GM21526 (cell line): ENCODE data around the gene TOM1.
"Not testable (repeated sequence)": the region's sequence is repeated elsewhere in the genome, so short reads cannot be mapped to it uniquely, and the experiment has no call there.

Experiments
- ATAC-seq: cut with Tn5 transposase; IDR thresholded peaks from one replicate; pipeline ENCODE4 v1.9.1; 2021; ENCODE audit warnings: moderate library complexity; ENCODE audit not compliant: unreplicated experiment, low FRiP score

Gene TOM1

DNA sequence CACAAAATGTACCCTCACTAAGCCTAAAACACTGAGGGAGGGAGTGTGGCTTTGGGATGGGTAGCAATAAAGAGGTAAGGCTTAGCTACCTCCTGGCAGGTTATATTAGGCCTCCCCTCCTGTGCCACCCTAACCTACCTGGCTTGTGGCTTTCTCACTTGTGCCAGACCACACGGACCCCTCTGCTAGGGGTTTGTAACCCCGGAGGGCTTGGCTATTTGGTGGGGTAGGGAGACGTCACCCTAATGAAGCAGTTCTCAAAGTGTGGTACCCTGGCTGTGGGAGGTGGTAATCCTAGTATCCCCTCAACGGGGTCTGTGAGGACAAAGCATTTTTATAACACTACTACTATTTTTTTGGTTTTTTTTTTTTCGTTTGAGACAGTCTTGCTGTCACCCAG lies 91.2 kb downstream of the TOM1 start:
- no peak for ATAC-seq

DNA sequence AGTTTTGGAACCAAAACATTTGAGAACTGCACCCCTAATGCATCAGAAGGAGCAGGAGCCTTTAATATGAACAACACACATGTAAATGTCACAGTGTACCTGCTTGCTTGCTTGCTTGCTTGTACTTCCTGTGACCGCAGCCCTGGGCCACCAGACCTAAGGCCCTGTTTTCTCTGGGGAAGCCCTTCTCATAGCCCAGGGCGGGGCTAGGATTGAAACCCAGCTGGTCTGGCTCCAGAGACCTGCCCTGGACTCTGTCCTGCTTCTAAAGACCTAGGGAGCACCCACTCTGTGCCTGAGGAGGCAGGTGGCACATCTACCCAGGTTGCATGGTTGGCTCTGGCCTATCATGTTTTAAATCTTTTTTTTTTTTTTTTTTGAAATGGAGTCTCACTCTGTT lies 92.7 kb downstream of the TOM1 start:
- no peak for ATAC-seq

DNA sequence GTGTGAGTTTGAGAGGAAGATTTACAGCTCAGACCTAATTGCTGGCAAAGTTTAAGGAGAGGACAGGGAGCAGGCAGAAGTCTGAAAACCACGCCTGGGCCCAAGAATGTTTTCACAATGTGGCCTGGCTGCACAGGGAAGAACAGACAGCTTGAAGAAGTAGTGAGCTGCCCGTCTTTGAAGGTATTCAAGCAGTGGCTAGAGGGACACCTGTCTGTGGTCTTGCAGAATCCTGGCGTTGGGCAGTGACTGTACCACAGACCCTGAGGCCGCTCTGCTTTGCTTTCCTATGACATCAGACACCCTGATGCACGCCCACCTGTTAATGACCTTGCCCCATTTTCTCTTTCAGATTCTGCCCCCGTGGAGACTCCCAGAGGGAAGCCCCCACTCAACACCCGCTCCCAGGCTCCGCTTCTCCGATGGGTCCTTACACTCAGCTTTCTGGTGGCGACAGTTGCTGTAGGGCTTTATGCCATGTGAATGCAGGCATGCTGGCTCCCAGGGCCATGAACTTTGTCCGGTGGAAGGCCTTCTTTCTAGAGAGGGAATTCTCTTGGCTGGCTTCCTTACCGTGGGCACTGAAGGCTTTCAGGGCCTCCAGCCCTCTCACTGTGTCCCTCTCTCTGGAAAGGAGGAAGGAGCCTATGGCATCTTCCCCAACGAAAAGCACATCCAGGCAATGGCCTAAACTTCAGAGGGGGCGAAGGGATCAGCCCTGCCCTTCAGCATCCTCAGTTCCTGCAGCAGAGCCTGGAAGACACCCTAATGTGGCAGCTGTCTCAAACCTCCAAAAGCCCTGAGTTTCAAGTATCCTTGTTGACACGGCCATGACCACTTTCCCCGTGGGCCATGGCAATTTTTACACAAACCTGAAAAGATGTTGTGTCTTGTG lies 93.7 kb downstream of the TOM1 start:
- no peak for ATAC-seq

DNA sequence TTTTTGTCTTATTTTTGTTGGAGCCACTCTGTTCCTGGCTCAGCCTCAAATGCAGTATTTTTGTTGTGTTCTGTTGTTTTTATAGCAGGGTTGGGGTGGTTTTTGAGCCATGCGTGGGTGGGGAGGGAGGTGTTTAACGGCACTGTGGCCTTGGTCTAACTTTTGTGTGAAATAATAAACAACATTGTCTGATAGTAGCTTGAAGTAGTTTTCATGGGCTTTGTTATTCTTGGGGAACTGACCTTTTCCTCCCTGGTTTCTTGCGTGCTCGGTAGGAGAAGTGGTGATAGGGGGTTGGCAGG lies 94.3 kb downstream of the TOM1 start:
- ATAC-seq: no peak

DNA sequence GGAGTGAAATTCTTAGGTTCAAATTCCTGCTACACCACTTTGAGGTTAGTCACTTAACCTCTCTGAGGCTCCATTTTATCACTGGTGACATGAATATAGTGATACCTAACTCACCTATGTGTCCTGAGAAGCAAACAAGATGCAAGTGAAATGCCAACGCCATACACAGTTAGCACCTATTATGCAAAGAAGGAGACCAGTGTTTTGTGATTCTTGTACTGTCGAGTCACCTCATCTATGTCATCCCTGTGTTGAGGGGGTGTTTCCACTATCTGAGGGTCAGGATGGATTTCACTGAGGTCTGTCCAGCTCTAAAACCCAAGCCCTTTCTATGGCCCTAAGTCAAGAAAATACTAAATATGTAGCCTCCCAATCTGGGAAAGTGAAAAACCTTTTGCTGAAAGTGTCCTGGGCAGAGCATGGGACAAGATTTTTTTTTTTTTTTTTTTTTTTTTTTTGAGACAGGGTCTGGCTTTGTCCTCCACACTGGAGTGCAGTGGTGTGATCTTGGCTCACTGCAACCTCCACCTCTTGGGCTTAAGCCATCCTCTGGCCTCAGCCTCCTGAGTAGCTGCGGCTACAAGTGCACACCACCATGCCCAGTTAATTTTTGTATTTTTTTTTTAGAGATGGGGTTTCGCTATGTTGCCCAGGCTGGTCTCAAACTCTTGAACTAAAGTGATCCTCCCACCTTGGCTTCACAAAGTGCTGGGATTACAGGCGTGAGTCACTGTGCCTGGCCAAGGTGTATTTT lies 95.3 kb downstream of the TOM1 start:
- ATAC-seq: no peak

DNA sequence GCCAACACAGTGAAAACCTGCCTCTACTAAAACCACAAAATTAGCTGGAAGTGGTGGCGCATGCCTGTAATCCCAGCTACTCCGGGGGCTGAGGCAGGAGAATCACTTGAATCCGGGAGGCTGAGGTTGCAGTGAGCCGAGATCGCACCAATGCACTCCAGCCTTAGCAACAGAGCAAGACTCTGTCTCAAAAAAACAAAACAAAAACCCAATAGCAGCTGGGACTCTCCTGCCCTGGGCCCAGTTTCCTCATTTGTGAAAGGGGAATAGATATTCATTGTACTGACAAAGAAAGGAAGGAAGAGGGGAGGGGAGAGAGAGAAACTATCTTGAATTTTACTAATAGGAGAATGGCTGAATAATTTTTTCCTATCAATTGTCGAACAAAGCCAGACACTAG lies 96.9 kb downstream of the TOM1 start:
- ATAC-seq: not testable (repeated sequence)

DNA sequence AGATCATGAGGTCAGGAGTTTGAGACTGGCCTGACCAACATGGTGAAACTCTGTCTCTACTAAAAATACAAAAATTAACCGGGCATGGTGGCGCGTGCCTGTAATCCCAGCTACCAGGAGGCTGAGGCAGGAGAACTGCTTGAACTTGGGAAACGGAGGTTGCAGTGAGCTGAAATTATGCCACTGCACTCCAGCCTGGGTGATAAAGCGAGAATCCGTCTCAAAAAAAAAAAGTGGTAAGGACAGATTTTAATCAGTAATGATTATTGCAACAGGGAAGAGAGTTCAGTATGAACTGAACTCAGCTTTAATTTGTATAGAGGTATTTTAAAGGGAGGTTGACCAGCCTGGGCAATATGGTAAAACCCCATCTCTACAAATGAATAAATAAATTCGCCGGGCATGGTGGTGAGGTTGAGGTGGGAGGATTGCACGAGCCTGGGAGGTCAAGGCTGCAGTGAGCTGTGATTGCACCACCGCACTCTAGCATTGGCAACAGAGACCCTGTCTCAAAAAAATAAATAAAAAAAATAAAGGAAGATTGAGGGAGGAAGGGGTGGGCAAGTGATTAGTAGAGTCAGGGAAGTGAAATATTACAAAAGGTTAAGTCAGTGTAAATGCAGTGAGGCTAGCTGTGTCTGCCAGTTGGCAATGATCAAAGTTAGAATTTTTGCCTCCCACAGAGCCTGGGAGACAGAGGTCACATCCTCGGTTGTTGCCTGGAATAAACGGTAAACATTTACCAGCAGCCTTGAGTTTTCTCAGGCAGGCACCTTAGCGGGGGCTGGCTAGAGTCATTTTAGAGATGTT lies 97.6 kb downstream of the TOM1 start:
- no peak for ATAC-seq
